Renal cortical epithelial cell (primary cell): ENCODE results near the gene NUDT16L1. TPM values are rescaled to one million over a fixed set of nuclear protein-coding genes. Genes with fewer than 3 reads are reported as not detected.
A peak's percentile ranks its signal among the peaks of the same experiment; 100 is the strongest.

ENCODE experiments used
- DNase-seq: peaks from one replicate; pipeline ENCODE4 v3.0.0-alpha.2; 2011; ENCODE audit warnings: low read depth
- total RNA-seq: library from RNA; depleted of rRNA; stranded (reverse); fragments of >200 nt; gene quantifications from 2 replicates; pipeline ENCODE4 v1.2.3, GENCODE V29; 2014

The NUDT16L1 gene
- total RNA-seq, 1 donor from 2014 or later, result 49.2 TPM

DNA sequence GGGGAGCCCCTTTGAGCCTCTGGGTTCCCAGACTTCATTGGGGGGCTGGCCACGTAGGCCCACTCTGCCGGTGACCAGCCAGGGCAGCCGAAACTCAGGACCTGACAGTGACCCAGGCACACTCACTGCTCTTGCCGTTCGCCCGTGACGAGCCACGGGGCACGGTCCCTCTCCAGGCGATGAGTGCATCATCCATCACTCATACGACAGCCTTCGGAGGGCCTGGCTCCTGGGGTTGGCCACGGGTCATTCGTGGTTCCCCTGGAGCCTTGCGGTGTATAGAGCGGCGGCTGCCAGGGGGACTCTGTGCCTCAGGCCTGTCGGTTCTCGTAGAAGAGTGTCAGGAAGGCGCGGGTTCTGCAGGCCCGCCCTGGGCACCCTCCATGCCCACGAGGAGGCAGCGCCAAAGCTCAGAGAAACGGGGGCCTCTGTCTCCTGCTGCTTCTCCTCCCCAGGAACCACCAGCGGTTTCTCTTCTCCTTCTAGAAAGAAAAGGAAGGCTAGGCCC lies 11.2 kb upstream of the NUDT16L1 start:
- no peak for DNase-seq

DNA sequence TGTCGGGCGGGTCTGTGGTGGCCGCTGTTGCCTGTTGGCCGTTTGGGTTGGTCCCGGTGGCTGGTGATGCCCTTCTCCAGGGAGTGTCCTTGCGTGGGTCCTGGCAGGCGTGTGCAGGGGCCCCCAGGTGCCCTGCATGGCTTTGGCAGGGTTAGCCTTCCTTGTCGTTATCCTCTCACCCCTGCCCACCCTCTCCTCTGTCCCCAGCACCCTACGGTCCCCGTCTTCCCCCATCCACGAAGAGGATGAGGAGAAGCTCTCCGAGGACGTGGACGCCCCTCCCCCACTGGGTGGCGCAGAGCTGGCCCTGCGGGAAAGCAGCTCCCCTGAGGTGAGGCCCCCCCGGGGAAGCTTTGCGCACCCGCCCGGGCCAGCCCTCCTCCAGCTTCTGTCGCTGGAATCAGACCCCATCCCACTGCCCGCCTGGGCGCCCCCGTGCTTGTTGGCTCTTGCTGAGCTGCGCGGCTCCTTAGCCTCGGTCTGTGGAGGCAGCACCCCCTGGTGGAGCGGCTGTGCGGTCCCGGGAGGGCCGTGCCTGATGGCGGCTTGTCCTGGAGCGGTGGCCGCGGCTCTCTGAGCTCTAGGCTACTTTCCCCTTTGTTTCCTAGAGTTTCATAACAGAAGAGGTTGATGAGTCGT lies 10.6 kb upstream of the NUDT16L1 start:
- peak; percentile 52 for DNase-seq

DNA sequence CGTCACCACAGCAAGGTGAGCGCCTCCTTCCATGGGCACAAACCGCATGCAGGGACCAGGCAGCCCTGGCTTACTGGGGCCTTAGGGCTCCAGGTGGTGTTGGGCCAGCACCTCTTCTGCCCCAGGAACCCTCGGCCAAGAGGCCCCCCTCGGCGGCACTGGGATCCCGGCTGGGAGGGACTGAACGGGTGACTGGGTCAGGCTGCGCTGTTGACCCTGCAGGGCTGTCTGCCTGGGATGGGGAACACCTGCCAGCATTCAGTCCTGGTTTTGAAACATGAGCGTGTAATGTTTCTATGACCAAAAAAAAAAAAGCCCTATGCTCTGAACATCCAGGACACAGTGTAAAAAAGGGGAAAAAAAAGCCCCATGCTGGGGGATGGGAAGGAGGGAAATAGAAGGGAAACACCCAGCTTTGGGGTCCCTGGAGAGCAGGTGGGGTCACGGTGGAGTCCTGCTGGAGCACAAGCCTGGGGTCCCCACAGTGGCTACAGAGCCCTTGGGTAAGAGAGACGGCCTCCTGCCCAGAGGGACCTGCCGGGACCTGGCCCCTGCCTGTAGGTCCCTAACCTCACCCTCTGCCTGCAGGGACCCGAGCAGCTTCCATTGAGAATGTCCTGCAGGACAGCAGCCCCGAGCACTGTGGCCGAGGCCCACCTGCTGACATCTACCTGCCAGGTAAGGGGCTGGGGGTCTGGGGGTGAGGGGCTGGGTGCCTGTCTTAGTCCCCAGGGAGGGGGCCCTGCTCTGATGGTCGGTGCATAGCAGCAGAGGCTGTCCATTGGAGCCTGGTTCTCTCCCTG lies 9.9 kb upstream of the NUDT16L1 start:
- DNase-seq, result no peak

DNA sequence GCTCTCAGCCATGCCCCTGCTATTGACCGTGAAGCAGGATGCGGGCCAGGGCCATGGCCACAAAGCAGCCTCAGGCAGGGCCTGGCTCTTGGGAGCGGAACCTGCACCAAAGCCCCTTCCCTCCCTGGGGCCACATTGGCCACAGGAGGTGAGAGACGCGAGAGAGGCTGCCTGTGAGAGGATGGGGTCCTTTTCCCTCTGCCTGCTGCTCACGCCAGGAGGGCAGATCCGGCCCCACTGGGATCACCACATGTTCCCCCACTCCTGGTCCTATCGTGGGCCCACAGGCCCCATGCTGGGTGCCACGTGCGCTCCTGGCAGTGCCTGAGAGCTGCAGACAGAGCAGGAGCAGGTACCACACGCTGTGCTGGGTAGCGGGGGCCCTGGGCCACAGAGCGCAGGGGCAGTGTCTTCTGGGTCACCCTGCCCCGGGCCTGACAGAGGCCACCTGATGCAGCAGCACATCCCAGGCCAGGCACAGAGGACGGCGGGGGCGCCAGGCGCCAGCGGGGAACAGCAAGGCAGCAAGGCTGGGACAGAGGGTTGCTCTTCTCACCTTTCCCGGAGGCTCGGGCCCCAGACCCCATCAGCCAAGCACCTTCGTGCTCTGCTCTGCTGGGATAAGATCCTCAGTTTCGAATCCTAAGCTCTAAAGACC lies 9.2 kb upstream of the NUDT16L1 start:
- no peak for DNase-seq

DNA sequence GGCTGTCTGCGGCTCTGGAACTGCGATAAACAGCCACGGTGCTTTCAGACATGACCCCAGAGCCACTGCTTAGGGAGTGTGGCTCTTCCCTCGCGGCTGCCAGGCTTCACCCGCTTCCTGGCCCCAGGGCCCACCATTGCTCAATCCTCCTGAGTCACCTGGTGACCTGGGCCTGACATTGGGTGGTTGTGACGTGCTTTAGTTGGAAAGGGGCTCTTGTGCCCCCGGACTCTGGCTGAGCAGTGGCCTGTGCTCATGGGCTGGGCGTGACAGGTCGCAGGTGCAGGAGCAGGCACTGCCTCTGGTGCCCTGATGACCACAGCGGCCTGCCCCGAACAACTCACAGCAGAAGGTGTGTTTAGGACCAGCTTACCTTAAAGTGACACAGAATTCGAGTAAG lies 8.6 kb upstream of the NUDT16L1 start:
- peak; percentile 25 for DNase-seq

DNA sequence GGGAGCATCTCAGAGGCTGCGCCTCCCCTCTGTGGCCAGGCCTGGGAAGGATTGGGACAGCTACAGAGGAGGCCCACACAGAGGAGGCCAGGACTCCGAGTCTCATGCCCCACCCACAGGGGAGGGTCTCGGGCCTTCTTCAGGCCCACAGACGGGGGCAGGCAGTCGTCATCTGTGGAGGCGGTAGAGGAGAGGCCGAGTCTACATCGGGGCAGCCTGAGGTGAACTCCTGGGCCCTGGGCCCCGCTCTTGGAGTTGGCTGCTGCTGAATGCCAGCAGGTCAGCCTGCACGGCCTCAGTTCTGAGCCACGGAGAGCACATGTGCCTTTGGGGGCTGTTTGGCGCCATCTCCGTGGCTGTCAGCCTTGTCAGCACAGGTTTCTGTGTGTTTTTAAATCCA lies 8.1 kb upstream of the NUDT16L1 start:
- DNase-seq, result no peak

DNA sequence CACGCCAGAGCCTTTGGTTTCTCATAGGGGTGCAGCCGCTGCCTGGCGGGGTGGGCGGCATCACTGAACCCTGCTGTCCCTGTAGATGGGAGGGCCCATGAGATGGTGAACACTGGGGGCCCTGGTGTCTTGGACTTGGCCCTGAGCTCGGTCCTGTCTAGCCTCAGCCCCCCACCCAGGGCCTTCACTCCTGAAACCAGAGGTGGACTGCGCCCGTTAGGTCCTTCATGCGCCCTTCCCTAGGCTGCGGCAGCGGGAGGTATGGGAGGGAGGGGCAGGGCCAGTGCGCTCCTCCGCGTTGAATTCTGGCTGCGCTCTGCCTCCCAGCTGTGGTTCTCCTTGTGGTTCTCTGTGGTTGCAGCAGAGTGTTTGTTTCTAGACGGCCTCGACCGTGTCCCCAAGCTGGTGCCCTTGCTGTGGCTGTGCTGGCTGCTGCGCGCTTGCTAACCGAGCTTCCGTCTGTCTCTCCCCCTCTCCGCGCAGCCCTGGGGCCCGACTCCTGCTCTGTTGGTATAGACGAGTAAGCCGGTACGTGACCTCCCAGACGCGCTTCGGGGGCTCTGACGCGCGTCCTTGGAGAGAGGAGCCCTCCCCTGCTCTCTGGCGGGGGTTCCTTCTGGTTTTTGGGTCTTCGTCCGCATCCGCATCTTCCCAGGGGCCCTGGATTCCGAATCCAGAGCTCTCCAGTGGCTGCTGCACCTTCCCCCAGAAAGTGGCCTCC lies 7.4 kb upstream of the NUDT16L1 start:
- no peak for DNase-seq

DNA sequence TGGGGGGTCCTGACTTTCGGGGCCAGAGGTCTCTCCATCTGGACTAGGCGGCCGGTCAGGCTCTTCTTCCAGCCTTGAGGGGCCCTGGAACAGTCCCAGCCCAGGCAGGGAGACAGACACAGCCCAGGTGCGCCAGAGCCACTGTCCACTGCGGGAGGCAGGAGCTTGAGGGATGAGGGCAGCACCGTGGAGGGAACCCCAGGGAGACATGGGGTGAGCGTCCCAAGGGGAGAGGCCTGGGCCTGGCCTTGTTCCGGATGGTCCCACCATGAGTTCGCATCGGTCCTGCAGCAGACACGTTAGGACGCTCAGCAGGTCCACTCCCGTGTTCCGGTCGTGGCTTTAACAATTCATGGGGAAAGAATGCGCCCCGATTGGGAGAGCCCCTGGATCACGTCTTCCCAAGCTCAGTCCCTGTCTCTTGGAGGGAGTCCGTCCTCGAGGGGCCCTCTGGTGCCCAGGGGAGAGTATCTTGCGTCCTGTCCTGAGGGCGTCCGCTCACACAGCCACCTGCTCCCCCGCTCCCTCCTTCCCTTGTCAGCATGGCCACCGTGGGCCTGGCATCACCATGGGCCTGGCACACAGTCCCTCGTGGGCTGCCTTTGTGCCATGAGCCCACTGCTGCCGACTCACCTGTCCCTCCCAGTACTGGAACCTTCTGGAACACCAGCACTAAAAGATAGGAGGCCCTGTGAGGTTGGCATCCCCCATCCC lies 6.7 kb upstream of the NUDT16L1 start:
- DNase-seq, result no peak

DNA sequence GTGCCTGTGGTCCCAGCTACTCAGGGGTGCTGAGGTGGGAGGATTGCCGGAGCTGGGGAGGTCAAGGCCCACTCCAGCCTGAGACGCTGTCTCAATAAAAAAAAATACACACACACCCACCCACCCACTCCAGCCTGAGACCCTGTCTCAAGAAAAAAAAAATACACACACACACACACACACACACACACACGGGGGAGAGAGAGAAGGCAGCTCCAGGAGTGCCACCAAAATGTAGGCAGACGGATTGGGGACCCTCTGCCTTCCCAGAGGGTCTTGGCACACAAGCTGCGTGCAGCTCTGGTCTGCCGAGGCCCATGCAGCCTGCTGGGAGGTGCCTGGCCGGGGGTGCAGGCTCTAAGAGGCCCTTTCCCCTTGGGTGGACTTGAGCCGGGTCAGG lies 5.9 kb upstream of the NUDT16L1 start:
- no peak for DNase-seq

DNA sequence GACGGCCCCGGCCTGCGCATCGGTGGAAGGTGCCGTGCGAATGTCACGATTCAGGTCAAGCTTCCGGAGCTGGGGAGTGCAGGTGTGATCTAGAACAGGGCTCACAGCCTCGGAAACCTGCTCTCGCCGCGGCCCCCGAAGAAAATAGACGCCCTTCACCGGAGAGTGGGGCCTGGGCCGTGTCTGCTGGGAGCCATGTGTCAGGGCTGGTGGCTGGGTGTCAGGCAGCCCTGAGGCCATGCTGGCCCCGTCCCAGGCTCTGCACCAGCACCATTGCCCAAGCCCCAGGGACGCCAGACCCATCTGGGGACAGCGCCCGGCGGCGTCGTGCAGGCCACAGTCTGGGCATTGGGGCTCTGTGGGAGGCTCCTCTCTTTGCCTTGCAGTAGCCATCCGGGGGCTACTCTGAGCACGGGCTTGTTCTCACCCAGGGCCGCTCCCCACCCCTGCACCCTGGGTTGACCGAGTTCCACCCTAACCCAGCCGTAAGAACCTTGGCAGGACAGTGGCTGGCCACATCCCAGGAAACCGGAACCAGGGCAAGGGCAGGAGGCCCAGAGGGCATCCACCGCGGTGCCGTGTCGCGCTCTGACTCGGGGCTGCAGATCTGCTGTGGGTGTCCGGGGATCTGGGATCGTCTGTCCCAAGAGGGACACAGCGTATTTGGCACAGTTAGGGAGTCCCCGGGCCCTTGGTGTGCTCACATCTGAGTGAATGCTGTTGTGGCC lies 5.3 kb upstream of the NUDT16L1 start:
- no peak for DNase-seq

DNA sequence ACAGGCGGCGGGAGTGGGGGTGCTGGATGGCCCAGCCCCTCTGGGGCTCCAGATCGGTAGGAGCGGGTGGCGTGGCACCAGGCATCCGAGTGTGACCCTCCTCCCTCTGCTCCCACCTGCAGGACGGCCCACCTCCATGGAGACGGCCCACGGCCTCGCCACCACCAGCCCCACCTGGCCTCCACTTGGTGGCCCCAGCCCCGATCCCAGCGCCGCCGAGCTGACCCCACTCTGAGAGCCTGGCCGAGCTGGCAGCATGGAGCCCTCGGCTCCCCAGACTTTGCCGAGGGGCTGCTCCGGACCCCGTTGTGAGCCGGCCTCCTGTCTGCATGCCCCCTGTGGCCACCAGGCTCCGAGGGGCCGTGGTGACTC lies 4.7 kb upstream of the NUDT16L1 start:
- DNase-seq, result no peak

DNA sequence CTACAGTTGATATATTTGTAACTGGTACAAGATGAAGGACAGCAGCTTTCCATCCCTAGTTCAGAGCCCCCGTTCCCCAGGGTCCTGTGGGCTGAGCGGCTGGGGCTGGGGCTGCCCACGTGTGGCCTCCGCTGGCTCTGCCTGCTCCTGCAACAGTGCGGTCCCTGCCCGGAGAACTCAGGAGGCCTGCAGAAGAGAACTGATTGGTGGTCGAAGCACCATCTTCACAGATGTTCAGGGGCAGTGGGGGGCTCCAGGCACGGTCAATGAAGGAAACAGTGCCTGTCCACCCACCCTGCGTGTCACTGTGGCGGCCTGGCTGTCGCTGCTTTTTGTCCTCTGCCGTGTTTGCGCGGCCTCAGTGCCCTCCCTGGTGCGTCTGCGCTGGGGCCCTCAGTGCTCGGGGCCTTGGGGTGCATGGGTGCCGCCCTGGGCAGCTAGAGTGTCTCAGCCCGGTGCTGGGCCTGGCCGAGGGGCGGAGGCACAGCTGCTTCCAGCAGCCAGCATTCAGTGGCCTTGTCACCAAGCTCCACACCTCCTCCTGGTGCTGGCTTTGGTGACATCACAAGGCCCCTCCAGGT lies 4.2 kb upstream of the NUDT16L1 start:
- DNase-seq, result no peak

DNA sequence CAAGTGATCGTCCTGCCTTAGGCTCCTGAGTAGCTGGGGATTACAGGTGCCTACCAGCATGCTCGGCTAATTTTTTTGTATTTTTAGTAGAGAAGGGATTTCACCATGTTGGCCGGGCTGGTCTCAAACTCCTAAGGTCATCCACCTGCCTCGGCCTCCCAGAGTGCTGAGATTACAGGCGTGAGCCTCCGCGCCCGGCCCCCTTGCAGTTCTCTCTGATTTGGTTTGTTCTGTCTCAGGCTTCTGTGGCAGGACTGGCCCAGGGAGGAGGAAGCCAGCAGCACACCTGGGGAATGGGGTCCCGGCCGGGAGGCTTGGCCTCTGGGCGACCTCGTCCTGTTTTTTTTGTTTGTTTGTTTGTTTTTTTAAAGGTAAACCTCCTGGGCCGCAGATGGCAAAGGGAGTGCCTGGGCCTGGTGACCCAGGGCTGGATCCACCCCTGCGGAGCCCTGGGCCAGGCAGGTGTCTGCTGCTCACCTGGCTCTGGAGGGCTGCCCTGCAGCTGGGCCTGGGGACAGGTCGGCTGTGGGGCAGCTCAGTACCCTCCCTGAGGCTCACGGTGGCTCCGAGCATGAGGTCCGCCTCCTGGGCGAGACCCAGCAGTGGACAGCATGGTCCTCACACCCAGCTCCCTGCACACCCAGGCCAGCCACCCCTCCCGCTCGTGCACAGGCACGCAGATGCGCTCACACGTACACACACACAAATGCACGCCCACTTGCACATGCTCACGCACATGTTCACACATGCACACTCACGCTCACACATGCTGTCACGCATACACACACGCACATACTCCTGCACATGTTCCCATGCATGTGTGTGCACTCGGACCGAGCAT lies 3.3 kb upstream of the NUDT16L1 start:
- DNase-seq, result no peak

DNA sequence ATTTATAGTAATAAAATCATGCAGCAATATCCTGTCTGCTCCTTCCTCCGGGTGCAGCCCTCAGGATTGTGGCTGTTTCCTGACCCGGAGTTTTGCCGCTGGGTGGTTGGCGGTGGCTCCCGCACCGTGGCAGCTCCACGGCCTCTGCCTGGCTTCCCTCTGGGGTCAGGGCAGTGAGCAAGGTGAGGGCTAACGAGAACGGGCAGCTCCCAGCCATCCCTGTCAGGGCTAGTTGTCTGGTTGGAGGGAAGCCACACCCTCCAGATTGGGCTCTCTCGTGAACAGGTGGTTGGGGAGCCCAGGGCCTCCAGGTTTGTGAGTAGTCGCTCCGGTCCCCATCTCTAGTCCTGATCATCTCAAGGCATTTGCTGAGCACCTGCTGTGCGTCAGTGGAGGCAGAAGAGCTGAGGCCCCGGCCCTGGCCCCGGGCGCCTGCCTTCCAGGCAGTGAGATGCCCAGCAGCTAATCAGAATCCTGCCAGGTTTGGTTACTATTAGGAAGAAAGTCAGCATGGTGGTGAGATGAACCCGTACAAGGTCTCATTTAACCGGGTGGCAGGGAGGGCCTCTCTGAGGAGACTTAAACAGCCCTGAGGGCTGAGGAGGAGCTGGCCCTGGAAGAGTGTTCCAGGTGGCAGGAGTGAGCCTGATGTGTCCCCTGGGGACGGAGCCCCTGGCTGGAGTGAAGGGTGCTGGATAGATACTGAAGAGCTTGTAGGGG lies 2.3 kb upstream of the NUDT16L1 start:
- no peak for DNase-seq

DNA sequence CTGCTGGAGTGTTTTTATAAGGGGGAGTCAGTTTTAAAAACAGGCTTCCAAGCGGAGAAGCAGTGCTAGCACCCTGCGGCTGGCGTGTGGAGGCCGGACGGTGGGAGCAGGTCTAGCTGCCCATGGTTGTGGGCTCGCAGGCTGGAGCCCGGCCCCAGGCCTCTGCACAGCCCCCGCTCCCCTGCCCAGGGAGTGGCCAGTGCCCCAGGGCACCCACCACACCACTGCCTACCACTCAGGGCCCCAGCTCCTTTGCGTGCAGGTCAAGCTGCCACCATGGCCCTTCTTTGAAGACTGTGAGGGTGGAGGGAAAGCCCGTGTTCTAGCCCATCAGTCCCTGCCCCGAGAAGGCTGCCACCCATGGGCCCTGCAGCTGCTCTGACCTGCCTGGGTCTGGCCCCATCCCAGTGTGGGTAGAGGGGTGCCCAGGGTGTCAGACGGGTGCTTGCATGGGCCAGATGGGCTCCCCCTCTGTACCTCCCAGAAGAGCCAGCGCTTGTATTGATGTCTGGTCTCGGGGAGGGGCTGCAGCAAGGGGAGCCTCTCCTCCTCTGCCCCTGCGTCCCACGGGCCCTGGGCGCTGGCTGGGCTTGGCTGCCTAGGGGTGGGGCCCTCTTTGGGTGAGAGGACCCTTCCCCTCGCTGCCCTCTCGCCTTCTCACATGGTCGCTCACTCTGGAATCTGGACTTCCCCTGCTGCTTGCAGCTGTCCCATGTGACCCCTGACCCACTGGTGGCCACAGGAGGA lies 1.5 kb upstream of the NUDT16L1 start:
- DNase-seq, result no peak

DNA sequence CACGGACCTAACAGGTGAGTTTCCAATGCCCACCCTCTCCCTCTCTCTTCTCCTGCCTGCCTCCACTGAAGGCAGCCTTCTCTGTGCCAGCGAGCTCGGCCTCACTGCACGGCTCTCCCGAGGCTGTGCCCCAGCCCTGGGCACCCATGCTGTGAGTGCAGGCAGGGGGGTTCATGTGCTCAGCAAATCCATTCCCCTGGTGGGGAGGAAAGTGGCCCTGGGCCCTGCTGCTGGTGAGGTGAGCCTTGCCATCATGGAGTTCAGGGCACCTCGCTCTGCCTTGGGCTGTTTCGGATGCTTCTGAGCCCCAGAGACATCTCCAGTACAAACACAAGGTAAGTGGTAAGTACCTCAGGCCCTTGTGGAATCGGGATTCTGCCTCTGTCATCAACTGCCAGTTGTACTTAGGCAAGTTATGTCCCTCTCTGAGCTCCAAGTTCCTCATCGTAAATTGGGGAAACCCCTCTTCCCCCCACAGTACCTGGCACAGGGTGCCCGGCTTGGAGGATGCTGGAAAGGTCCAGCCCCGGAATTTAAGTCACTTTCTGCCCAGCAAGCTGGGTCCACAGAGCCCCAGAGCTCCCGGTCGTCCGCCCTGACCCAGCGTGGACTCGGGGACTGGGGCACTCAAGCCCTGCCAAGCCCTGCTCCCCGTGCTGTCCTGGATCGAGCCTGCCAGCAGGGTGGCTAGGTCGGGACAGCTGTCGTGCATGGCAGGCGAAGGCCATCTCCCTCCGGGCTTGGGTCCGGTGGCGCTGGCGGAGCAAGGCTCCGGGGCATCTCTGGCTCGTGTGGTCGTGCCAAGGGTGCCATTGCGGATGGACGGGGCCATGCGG lies 684 bp upstream of the NUDT16L1 start:
- DNase-seq, result no peak

DNA sequence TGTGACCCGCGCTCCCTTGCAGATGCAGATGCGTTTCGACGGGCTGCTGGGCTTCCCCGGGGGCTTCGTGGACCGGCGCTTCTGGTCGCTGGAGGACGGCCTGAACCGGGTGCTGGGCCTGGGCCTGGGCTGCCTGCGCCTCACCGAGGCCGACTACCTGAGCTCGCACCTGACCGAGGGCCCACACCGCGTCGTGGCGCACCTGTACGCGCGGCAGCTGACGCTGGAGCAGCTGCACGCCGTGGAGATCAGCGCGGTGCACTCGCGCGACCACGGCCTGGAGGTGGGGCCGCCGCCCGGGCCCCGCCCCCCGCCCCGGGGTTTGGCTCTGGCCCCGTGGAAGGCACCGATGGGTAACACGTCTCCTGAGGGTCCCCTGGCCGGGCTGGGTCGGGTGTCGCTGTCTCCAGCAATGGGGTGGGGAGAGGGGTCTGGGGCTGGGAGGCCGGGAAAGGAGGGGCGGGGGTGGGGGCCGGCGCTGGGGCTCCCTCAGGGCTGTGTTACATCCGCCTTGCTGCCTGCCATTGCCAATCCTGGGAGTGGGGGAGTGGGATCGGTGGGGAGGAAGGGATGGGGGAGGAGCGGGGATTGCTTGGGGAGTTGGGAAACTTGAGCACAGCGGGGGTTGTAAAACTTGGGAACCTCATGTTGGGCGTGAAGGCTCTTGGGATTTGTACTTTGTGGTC lies 737 bp downstream of the NUDT16L1 start:
- DNase-seq, result peak; percentile 37
